PFSK-1 (cell line): ENCODE data around the gene SEC16B.

Experiments
- FOXP2 ChIP-seq: optimal IDR thresholded peaks from 2 replicates; pipeline ENCODE3; 2011; ENCODE audit warnings: borderline replicate concordance, control low read depth, inconsistent platforms; ENCODE audit not compliant: insufficient read depth; ENCODE audit errors: extremely low read length, extremely low read depth
- POLR2AphosphoS5 ChIP-seq: IDR thresholded peaks from 2 replicates; pipeline ENCODE4 v1.6.1; 2012; ENCODE audit warnings: low read depth, mild to moderate bottlenecking, control low read depth, low read length, moderate library complexity
- REST ChIP-seq, 2 experiments: IDR thresholded peaks; 2 replicates each; pipeline versions ENCODE4 v1.6.1 to v1.8.0; 2011 to 2012; ENCODE audit warnings: low read depth in 2 of 2, low read length in 2 of 2, control low read depth in 1 of 2, inconsistent platforms in 1 of 2, mild to moderate bottlenecking in 1 of 2, moderate library complexity in 1 of 2; ENCODE audit not compliant: insufficient read depth in 1 of 2
- SIN3A ChIP-seq: IDR thresholded peaks from 2 replicates; pipeline ENCODE4 v1.6.1; 2012; ENCODE audit warnings: mild to moderate bottlenecking, low read length, moderate library complexity, borderline replicate concordance; ENCODE audit not compliant: insufficient read depth
- TAF1 ChIP-seq: IDR thresholded peaks from 2 replicates; pipeline ENCODE4 v1.6.1; 2012; ENCODE audit warnings: low read length, control low read depth, borderline replicate concordance; ENCODE audit not compliant: insufficient read depth

SEC16B gene

GRCh38 chr1:177984136-177984525 lies 14.3 kb upstream of the SEC16B start:
- no peak for TF ChIP-seq POLR2AphosphoS5
- no peak for TF ChIP-seq REST (IDR thresholded peaks at IDR 0.05; ENCODE audit: insufficient read depth in 1 of 2, low read depth in 2 of 2, low read length in 2 of 2)
- no peak for TF ChIP-seq FOXP2
- TF ChIP-seq SIN3A: no peak
- no peak for TF ChIP-seq TAF1

GRCh38 chr1:177983482-177984135 lies 13.8 kb upstream of the SEC16B start:
- TF ChIP-seq TAF1: no peak
- no peak for TF ChIP-seq FOXP2
- TF ChIP-seq POLR2AphosphoS5: no peak
- no peak for TF ChIP-seq REST (IDR thresholded peaks at IDR 0.05; ENCODE audit: insufficient read depth in 1 of 2, low read depth in 2 of 2, low read length in 2 of 2)
- no peak for TF ChIP-seq SIN3A

- TF ChIP-seq REST (IDR thresholded peaks at IDR 0.05; ENCODE audit: insufficient read depth in 1 of 2, low read depth in 2 of 2, low read length in 2 of 2) (no peak), POLR2AphosphoS5 (no peak), TAF1 (no peak), FOXP2 (no peak), SIN3A (no peak)
These were observed 13.2 kb upstream of the SEC16B start for GRCh38 chr1:177983077-177983476.

- TF ChIP-seq REST (IDR thresholded peaks at IDR 0.05; ENCODE audit: insufficient read depth in 1 of 2, low read depth in 2 of 2, low read length in 2 of 2): no peak
- TF ChIP-seq TAF1: no peak
These were observed 11.3 kb upstream of the SEC16B start for GRCh38 chr1:177981200-177981599.

GRCh38 chr1:177979272-177979671 lies 9.4 kb upstream of the SEC16B start:
- TF ChIP-seq TAF1 (no peak), POLR2AphosphoS5 (no peak), FOXP2 (no peak), SIN3A (no peak), REST (IDR thresholded peaks at IDR 0.05; ENCODE audit: insufficient read depth in 1 of 2, low read depth in 2 of 2, low read length in 2 of 2) (no peak)
